Neuronal stem cell (in vitro differentiated cells): Measurements from ENCODE around the gene TMEM151B.

Experiments used
- DNase-seq: peaks from one replicate; pipeline ENCODE4 v3.0.0-alpha.2; 2013; ENCODE audit warnings: low spot score
- H2AFZ ChIP-seq: one replicate; pipeline ENCODE4 v1.6.1; 2013; ENCODE audit warnings: mild to moderate bottlenecking, low read length, inconsistent platforms
- H2AK5ac ChIP-seq: 2 replicates; pipeline ENCODE4 v1.6.1; 2013; ENCODE audit warnings: low read depth, mild to moderate bottlenecking, inconsistent platforms, low read length, moderate library complexity, mixed read lengths
- H2BK120ac ChIP-seq: 2 replicates; pipeline ENCODE4 v1.6.1; 2013; ENCODE audit warnings: low read depth, mild to moderate bottlenecking, inconsistent platforms, low read length, moderate library complexity, mixed read lengths
- H2BK12ac ChIP-seq: one replicate; pipeline ENCODE4 v1.6.1; 2013; ENCODE audit warnings: low read length, inconsistent platforms
- H2BK15ac ChIP-seq: 2 replicates; pipeline ENCODE4 v1.6.1; 2013; ENCODE audit warnings: mild to moderate bottlenecking, low read length, inconsistent platforms, mixed read lengths
- H2BK5ac ChIP-seq: one replicate; pipeline ENCODE4 v1.6.1; 2013; ENCODE audit warnings: inconsistent platforms, mild to moderate bottlenecking, low read length, moderate library complexity
- H3K14ac ChIP-seq: one replicate; pipeline ENCODE4 v1.6.1; 2013; ENCODE audit warnings: low read length, inconsistent platforms
- H3K18ac ChIP-seq: 2 replicates; pipeline ENCODE4 v1.6.1; 2013; ENCODE audit warnings: low read length, inconsistent platforms
- H3K23ac ChIP-seq: 2 replicates; pipeline ENCODE4 v1.6.1; 2013; ENCODE audit warnings: low read depth, mild to moderate bottlenecking, mixed read lengths, low read length, inconsistent platforms; ENCODE audit not compliant: poor library complexity
- H3K27ac ChIP-seq: replicated peaks from 3 replicates; pipeline ENCODE4 v1.5.1; 2013; ENCODE audit warnings: low read length, inconsistent platforms
- H3K27me3 ChIP-seq, 3 experiments: 2 replicates each; pipeline ENCODE4 v1.6.1; 2013; ENCODE audit warnings: low read length in 3 of 3, mild to moderate bottlenecking in 2 of 3, inconsistent platforms in 1 of 3, low read depth in 1 of 3, mixed read lengths in 1 of 3, moderate library complexity in 1 of 3; ENCODE audit not compliant: control insufficient read depth in 3 of 3, insufficient read depth in 3 of 3
- H3K36me3 ChIP-seq, 2 donors: replicated peaks in 1 of 2; 2 replicates each; pipeline ENCODE4 v1.6.1; 2013; ENCODE audit warnings: low read length in 2 of 2; ENCODE audit not compliant: control insufficient read depth in 2 of 2, insufficient read depth in 2 of 2
- H3K4ac ChIP-seq: 2 replicates; pipeline ENCODE4 v1.6.1; 2013; ENCODE audit warnings: inconsistent platforms, mild to moderate bottlenecking, low read length, moderate library complexity
- H3K4me1 ChIP-seq, 2 donors: 1 replicate in 1 of 2; 2 replicates in 1 of 2; pipeline ENCODE4 v1.6.1; 2013; ENCODE audit warnings: low read length in 2 of 2, low read depth in 1 of 2; ENCODE audit not compliant: control insufficient read depth in 2 of 2, insufficient read depth in 1 of 2
- H3K4me2 ChIP-seq: one replicate; pipeline ENCODE4 v1.6.1; 2013; ENCODE audit warnings: mild to moderate bottlenecking, low read length, inconsistent platforms; ENCODE audit not compliant: insufficient read depth, poor library complexity, severe bottlenecking
- H3K4me3 ChIP-seq, 2 donors: 2 replicates each; pipeline ENCODE4 v1.5.1; 2013; ENCODE audit warnings: low read length in 2 of 2, mild to moderate bottlenecking in 2 of 2, inconsistent platforms in 1 of 2, moderate library complexity in 1 of 2
- H3K79me1 ChIP-seq: one replicate; pipeline ENCODE4 v1.6.1; 2013; ENCODE audit warnings: low read depth, mild to moderate bottlenecking, inconsistent platforms, low read length, moderate library complexity
- H3K9ac ChIP-seq: one replicate; pipeline ENCODE4 v1.6.1; 2013; ENCODE audit warnings: mild to moderate bottlenecking, low read depth, low read length, inconsistent platforms; ENCODE audit not compliant: poor library complexity
- H3K9me3 ChIP-seq, 2 donors: replicated peaks in 1 of 2; 2 replicates each; pipeline versions ENCODE3 to v1.6.1; 2013; ENCODE audit warnings: low read length in 2 of 2, mild to moderate bottlenecking in 2 of 2, inconsistent platforms in 1 of 2, low read depth in 1 of 2, mixed read lengths in 1 of 2, moderate library complexity in 1 of 2; ENCODE audit not compliant: control insufficient read depth in 2 of 2, insufficient read depth in 1 of 2
- H4K8ac ChIP-seq: one replicate; pipeline ENCODE4 v1.6.1; 2013; ENCODE audit warnings: low read depth, mild to moderate bottlenecking, inconsistent platforms, low read length, moderate library complexity
- H4K91ac ChIP-seq: one replicate; pipeline ENCODE4 v1.6.1; 2013; ENCODE audit warnings: low read length, low read depth, mild to moderate bottlenecking, inconsistent platforms; ENCODE audit not compliant: poor library complexity
- WGBS, 2 donors: extraction: QIAGEN DNeasy Blood & Tissue Kit; methylation state at CpG; one replicate each; pipeline ENCODE4 v1.1.7; 2013; ENCODE audit warnings: missing lambda C conversion rate in 2 of 2, mixed read lengths in 1 of 2; ENCODE audit not compliant: insufficient read length in 2 of 2, insufficient replicate concordance in 1 of 2; ENCODE audit errors: extremely low coverage in 2 of 2; 5-methylcytosine and 5-hydroxymethylcytosine counted together

The TMEM151B gene

DNA sequence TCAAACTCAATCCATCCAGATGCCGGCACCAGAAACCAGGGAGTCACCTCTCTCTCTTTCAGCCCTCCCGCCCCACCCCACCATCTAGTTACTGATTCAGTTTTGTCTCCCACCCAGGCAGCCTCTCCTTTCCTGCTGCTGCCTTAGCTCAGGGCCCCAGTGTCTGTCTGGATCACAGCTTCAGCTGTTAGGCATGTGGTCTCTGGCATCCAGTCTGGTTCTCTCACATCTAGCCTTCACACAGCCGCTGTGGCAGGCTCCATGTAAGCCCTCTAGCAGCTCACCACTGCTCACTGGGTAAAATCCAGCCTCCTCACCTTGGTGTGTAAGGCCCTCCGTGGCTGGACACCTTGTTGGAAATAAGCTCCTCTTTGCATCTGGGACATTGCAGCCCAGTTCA, 21.6 kb downstream of the TMEM151B start:
- Histone ChIP-seq H3K4me2 (no peak overlapping the region), H3K23ac (no peak overlapping the region), H3K79me1 (no peaks in the 10 kb centered on the region), H3K4ac (no peak overlapping the region), H3K27me3 (peaks cover 0 to 24% (median 21%) of the 10 kb centered on the region in 3 experiments), H2BK5ac (no peak overlapping the region), H3K9me3 (no peaks in the 10 kb centered on the region), H2AFZ (no peak overlapping the region), H3K36me3 (no peaks in the 10 kb centered on the region), H2AK5ac (no peak overlapping the region), H2BK120ac (no peak overlapping the region), H3K4me1 (peaks cover 2% of the 10 kb centered on the region in 2 donors), H2BK15ac (no peak overlapping the region), H4K8ac (no peak overlapping the region), H3K27ac (no peak overlapping the region), H3K4me3 (peak overlapping the region in 1 of 2 donors; percentile 25), H2BK12ac (no peak overlapping the region), H3K14ac (no peak overlapping the region), H3K18ac (peak overlapping the region; percentile 9), H3K9ac (no peak overlapping the region), H4K91ac (no peak overlapping the region)
- no CpG with 5 or more reads among the region's 4 CpGs for WGBS, 2 donors
- no peak for DNase-seq

DNA sequence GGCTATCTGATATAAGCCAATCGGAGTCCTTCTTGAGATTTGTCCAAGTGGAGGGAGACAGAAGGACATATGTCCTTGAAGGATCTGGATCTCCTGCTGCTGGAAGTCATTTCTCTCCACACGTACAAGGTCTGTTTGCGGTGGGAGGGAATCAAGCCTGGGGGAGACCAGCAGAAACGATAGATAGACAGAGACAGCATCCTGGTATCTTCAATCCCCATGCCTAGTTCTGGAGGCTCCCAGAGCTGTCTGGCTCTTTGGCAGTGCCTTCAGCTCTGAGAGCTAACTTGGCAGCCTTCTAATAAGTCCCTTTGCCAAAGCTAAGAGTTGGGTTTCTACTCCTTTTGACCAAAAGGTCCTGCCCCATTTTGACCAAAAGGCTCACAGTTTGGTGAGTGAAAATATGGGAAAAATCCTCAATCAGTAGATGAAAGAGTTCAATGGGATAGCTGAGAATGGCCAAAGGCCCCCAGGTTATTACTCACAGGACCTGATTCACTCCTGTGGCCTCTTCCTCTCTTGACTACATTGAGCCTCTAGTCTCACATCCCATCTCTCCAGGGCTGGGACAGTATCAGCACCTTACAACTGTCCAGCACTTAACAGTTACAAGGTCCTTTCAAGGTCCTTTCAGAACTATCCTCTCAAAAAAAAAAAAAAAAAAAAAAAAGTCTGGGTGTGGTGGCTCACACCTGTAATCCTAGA, 22.6 kb downstream of the TMEM151B start:
- Histone ChIP-seq H3K79me1 (no peaks in the 10 kb centered on the region), H4K8ac (no peak overlapping the region), H3K4me3 (no peak overlapping the region), H3K36me3 (no peaks in the 10 kb centered on the region), H2BK5ac (no peak overlapping the region), H3K9me3 (no peaks in the 10 kb centered on the region), H4K91ac (no peak overlapping the region), H2BK120ac (no peak overlapping the region), H3K4ac (no peak overlapping the region), H3K9ac (no peak overlapping the region), H2BK15ac (no peak overlapping the region), H2AK5ac (no peak overlapping the region), H3K14ac (no peak overlapping the region), H3K27me3 (peaks cover 0 to 24% (median 22%) of the 10 kb centered on the region in 3 experiments), H3K18ac (no peak overlapping the region), H2AFZ (no peak overlapping the region), H3K4me1 (peaks cover 4 to 6% of the 10 kb centered on the region in 2 donors), H3K27ac (no peak overlapping the region), H3K4me2 (no peak overlapping the region), H3K23ac (no peak overlapping the region), H2BK12ac (no peak overlapping the region)
- no peak for DNase-seq
- WGBS, 2 donors: no CpG with 5 or more reads among the region's 4 CpGs

DNA sequence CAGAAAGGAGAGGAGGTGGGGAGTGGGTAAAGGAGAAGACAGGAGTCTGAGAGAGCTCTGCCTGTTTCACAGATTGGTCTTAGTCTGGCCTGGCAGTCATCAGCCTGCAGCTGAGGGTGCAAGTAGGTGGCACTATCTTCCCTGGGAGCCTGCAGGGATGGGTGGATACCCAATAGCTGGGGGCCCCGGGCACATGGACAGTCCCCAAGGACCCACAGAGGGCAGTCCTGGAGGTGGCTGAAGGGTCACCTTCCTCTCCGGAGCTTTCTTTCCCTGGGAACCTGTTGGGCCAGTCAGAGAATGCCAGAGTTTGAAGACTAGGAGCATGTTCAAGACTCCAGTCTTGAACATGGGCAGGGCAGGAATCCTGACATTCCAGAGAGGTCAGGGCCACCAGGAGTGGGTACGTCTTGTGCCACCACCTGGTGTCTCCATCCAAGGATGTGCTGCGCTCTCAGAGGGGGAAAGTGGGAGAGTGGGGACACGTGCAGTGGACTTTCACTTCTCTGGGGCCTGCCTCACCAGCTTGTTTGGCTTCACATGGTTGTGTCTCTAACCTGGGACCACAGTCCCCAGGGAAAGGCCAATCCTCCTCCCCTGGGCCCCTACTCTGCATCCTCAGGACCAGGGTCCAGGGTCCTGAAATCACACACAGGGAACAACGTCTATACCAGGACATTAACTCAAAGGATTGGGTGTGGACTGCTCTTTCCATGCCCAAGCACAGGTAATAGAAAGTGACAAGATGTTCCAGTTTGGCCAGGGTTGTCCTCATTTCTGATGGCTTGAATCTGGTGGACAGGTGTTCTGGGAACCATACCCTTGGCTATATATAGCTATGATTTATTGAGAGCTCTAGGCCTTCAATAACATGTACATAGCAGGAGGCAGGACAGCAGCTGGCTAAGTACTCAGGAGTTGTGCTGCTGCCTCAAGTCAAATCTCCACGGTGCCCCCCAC, 24.9 kb downstream of the TMEM151B start:
- Histone ChIP-seq H3K18ac (no peak overlapping the region), H3K4me1 (peaks cover 4 to 9% of the 10 kb centered on the region in 2 donors), H2AFZ (no peak overlapping the region), H3K9ac (no peak overlapping the region), H2BK12ac (no peak overlapping the region), H2AK5ac (no peak overlapping the region), H2BK120ac (no peak overlapping the region), H3K4me3 (no peak overlapping the region), H3K27me3 (peaks cover 0 to 21% (median 13%) of the 10 kb centered on the region in 3 experiments), H3K79me1 (no peaks in the 10 kb centered on the region), H3K4me2 (no peak overlapping the region), H3K23ac (no peak overlapping the region), H3K4ac (no peak overlapping the region), H3K27ac (no peak overlapping the region), H3K14ac (peak overlapping the region; percentile 22), H3K9me3 (no peaks in the 10 kb centered on the region), H4K91ac (no peak overlapping the region), H3K36me3 (peaks cover 2 to 14% of the 10 kb centered on the region in 2 donors), H2BK5ac (no peak overlapping the region), H4K8ac (no peak overlapping the region), H2BK15ac (no peak overlapping the region)
- no peak for DNase-seq
- no CpG with 5 or more reads among the region's 7 CpGs for WGBS, 2 donors
